Fibroblast of skin of abdomen (primary cell): ENCODE results near the gene IL12B. TPM values are rescaled to one million over a fixed set of nuclear protein-coding genes. Genes with fewer than 3 reads are reported as not detected.
"Not testable (repeated sequence)": the region's sequence is repeated elsewhere in the genome, so short reads cannot be mapped to it uniquely, and the experiment has no call there.

ENCODE experiments used
- DNase-seq: peaks from one replicate; pipeline ENCODE4 v3.0.0-alpha.2; 2013
- polyA plus RNA-seq, 2 experiments: library from polyadenylated mRNA; unstranded; fragments of 120-200 nt; gene quantifications; one replicate each; pipeline ENCODE4 v1.2.1, GENCODE V29; 2013; ENCODE audit not compliant: insufficient read length in 2 of 2

IL12B gene
- not detected for polyA plus RNA-seq (2013, experiment 1 of 2; ENCODE audit: insufficient read length)
- polyA plus RNA-seq (2013, experiment 2 of 2; ENCODE audit: insufficient read length): 0.04 TPM

DNA sequence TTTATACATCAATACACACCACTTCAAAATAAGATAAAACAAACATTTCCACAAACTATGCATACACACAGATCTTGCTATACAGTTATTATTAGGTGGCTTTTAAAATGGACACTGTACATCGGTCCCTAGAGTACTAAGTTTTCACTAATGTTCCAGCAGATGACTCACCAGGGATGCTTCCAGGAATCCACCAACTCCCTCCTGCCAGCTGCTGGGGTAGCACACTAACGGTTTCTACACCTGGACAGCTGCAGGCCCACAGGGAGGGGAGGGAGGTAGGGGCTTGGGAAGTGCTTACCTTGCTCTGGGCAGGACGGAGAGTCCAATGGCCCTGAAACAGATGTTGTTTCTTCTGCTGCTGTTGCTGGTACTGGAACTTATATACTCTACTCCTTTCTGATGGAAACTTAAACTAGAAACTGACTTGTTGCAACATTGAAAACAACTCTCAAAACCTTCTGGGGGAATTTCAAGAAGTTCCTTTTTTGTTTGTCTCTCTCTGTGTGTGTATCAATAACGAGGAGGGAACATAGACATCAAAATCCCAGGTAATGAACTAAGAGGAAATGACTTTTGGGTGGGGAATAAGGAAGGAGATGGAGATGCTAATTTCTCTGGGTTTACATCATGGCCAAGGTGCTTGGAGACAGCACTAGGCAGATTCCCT, at the start of gene IL12B:
IL12B (minus strand) TSS at position 357 of the 670 bp plus-strand sequence. CDS start 3,705 bp downstream, outside the sequence.
- peak; percentile 38 for DNase-seq

DNA sequence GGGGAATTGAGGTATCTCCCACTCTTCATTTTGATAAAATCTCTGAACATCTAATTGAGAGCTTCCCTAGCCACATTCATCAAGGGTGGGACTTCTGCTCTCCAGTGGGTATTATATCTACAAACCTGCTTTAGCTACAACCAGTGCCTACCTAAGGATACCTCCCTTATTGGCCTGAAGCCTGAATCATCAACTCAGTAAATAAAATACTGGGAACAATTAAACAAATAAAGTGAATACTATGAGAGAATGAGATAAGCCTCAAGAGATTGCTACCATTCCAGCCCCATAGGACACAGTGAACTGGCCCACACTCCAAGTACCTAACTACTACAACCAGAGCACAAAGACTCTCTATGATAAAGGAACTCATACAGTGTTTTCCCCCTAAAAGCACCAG, 47.4 kb upstream of the IL12B start:
- DNase-seq: no peak

- not testable (repeated sequence) for DNase-seq
Measured at GRCh38 chr5:159367866-159368265, 37.6 kb upstream of the IL12B start.

DNA sequence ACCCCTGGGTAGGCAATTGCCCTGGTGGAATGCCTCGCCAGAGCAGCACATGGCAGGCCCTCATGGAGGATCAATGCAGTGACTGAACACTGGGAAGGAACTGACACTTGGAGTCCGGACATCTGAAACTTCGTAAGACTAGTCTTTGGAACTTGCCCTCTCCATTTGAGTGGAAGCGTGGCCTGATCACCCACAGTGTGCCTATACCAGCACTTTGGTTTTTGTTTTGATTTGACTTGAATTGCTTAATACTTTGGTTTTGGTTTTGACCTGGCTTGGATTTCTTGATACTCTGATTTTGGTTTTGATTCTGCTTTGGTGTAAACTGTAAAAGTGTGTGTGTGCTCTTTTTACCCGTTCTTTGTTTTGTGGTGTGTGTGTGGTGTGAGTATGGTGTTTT, 36.5 kb upstream of the IL12B start:
- not testable (repeated sequence) for DNase-seq

DNA sequence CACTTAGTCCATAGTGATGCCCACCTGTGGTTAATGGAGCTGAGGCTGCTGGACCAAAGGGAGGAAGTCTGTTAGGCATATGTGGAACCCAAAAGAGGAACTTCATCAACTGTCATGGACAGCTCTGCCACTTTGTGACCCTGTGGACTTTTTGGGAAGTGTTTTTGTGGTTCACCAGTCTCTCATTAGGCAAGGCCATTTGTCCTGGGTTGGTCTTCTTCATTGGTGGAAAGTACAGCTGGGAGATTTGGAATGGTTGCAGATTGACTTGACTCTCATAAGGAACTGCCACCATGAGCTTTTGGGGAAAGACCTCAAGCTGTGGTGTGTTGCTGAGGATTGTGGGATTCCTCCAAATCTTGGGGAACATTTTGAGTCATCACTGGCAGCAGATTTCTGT, 31.9 kb upstream of the IL12B start:
- DNase-seq: no peak

- not testable (repeated sequence) for DNase-seq
Measured at GRCh38 chr5:159359871-159360270, 29.6 kb upstream of the IL12B start.

DNA sequence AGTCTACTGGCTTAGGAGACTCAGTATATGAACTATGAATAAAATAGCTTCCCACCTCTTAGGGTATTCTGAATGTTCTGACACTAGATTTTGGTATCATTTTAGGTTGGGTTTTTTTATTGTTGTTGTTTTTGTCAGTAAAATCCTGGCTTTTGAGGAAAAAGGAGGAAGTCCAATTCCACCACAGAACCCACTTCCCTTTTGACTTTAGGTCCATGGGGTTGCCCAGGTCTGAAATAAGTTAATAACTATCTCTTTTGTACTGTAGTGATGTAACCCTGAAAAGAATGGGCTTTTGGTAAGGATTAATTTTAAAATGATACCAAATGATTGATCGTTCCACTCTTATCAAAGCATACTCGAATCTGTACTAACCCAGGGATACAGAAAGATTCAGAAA, 29.1 kb upstream of the IL12B start:
- no peak for DNase-seq

GRCh38 chr5:159353661-159354252, 23.5 kb upstream of the IL12B start:
- DNase-seq: peak; percentile 14

GRCh38 chr5:159350644-159351043, 20.4 kb upstream of the IL12B start:
- DNase-seq: not testable (repeated sequence)

- DNase-seq: not testable (repeated sequence)
Measured at GRCh38 chr5:159350216-159350615, 19.9 kb upstream of the IL12B start.

GRCh38 chr5:159345861-159346260, 15.6 kb upstream of the IL12B start:
- no peak for DNase-seq

- DNase-seq: no peak
Measured at GRCh38 chr5:159345336-159345735, 15.0 kb upstream of the IL12B start.

- no peak for DNase-seq
Measured at GRCh38 chr5:159343295-159344094, 13.2 kb upstream of the IL12B start.

GRCh38 chr5:159342840-159343239, 12.6 kb upstream of the IL12B start:
- DNase-seq: no peak

- peak; percentile 82 for DNase-seq
Measured at GRCh38 chr5:159341906-159342310, 11.6 kb upstream of the IL12B start.

GRCh38 chr5:159341145-159341544, 10.9 kb upstream of the IL12B start:
- DNase-seq: no peak

- DNase-seq: no peak
Measured at GRCh38 chr5:159340511-159340910, 10.2 kb upstream of the IL12B start.

GRCh38 chr5:159339460-159339859, 9.2 kb upstream of the IL12B start:
- DNase-seq: no peak

GRCh38 chr5:159338118-159338517, 7.8 kb upstream of the IL12B start:
- DNase-seq: no peak

- peak; percentile 75 for DNase-seq
Measured at GRCh38 chr5:159337016-159337955, 7.0 kb upstream of the IL12B start.

DNA sequence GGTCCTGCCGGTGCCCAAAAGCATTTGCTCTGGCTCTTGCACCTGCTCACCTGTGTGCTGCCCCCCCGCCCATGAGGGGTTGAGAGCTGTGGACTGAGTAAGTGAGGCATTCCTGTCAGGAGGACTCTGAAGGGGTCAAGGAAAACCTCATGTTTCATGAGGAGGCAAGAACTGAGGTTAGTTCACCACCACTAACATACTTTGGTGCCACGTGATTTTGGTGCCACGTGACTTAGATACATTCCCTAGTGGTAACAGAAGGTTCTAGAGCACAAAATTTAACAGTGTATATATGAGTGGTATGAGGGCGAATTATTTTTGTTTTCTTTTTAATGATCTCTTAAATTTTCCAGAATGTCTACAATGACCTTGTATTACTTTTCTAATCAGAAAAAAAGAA, 6.3 kb upstream of the IL12B start:
- DNase-seq: no peak

DNA sequence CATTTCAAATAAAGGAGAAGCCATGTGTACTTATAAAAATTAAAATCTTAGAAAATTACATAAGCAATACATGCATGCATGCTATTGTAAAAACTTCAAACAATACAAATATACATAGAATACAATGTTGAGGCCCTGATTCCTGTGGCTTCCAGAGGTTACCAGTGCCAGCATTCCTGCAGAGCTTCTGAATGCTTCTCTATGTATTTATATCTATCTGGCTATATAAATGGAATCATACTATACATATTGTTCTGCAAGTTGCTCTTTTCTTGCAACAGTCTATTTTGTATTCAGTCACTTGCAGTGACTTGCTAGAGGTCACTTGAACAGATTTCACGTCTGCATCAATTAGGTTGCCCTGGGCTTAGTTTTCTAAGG, 3.2 kb upstream of the IL12B start:
- DNase-seq: peak; percentile 49
